AG04449 (cell line): ENCODE data around the gene GGTLC2.

Source experiments
- CTCF ChIA-PET: fragments of 350-600 bp; formaldehyde crosslinking; extraction: SDS; loops from one replicate; lab custom pipeline; 2021; ENCODE audit warnings: antibody characterized with exemption; lab: Yijun Ruan, JAX
- POLR2A ChIA-PET: fragments of 400-600, 350-600 bp; formaldehyde crosslinking; extraction: SDS; loops from one replicate; lab custom pipeline; 2020; ENCODE audit warnings: antibody characterized with exemption, inconsistent platforms; lab: Yijun Ruan, JAX
- DNase-seq: peaks from one replicate; pipeline ENCODE4 v3.0.0-alpha.2; 2010; ENCODE audit warnings: low read depth, low spot score
- H3K4me3 ChIP-seq: 2 replicates; pipeline ENCODE4 v1.5.1; 2011; ENCODE audit warnings: low read depth, mild to moderate bottlenecking, control low read depth, low read length
- CTCF ChIP-seq: IDR thresholded peaks from one replicate; pipeline ENCODE4 v1.5.1; 2011; ENCODE audit warnings: mild to moderate bottlenecking, moderate library complexity, low read length, control low read depth, inconsistent platforms; ENCODE audit not compliant: insufficient read depth; ENCODE audit errors: missing control alignments

Gene GGTLC2

DNA sequence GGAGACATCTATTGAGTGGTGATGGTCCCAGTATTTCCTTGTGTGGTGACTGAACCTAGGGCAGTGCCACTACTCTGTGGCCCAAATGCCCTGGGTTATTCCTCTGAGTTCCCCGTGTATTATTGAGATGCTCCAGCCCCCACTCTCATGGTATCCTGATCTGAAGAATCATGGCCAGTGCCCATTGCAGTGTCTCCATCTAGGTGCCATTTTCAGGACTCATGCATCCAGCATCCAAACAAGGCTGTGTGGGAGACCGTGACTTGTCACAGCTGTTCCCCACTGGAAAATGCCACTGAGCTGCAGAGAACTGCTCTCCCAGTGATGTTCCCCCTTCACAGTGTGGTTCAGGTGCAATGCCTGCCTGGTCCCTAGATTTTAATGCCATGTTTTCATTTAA lies 24.7 kb downstream of the GGTLC2 start:
- no peak for TF ChIP-seq CTCF
- H3K4me3 ChIP-seq = no peak overlapping the region
- CTCF ChIA-PET = no interaction called here
- POLR2A ChIA-PET = no interaction called here
- DNase-seq = no peak

DNA sequence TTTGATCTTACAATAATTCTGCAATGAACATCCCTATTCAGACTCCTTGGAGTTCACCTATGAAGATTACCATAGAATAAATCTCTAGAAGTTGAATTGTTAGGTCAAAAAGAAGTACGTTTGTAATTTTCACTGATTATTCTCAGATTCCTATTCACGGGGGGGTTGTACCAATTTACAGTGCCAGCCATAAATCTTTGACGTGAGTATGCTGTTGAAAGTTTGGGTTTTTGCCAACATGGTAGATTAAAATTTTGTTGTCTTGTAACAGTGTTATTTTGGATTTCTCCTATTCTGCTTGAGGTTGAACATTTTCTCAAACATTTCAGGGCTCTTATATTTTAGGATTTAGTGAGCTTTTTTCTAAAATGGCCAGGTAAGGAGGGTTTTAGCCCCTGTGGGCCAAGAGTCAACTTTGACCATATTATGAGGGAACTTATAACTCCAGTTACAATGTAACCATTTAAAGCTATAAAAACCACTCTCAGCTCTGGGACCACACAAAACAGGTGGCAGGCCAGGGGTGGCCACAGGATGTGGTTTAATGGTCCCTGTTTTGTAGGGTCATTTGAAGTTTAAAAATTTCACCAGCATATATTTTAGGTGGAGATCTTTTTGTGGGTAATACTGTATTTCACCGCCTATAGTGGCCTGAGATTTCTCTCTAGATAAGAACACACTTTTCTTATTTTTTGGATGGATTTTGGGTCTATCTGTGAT lies 25.8 kb downstream of the GGTLC2 start:
- no peak for DNase-seq
- H3K4me3 ChIP-seq = no peak overlapping the region
- POLR2A ChIA-PET = no interaction called here
- TF ChIP-seq CTCF = no peak
- CTCF ChIA-PET = interaction anchor here (1.4 kb wide), 1 partner anchor 16 kb away, joined by 3 read pairs; no protein-coding TSS in a partner anchor

DNA sequence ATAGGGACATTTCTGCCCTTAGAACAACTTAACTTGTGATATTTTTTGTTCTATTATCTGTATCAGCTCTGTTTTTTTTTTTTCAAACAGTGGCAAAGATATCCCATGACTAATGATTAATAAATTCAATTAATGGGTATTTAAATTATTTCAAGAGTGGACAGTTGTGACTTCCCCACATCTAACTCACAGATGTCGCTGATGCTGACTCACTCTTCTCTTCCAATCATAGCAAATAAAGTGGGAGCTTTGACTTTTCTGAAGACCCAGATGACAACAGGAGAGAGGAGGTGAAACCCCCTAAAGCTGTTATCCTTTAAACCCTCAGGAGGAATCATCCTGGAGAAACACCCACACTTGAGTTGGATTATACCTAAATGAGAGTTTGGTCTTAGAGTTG lies 27.1 kb downstream of the GGTLC2 start:
- no peak for DNase-seq
- TF ChIP-seq CTCF = no peak
- POLR2A ChIA-PET = no interaction called here
- no peak overlapping the region for H3K4me3 ChIP-seq
- CTCF ChIA-PET = interaction anchor here (1.0 to 1.3 kb wide), 2 partner anchors 13 to 84 kb away, joined by 3 read pairs; no protein-coding TSS in a partner anchor

- no peak for DNase-seq
- H3K4me3 ChIP-seq = no peak overlapping the region
- CTCF ChIA-PET = no interaction called here
- TF ChIP-seq CTCF = no peak
- POLR2A ChIA-PET = no interaction called here
Measured at GRCh38 chr22:22673099-22673498, 28.7 kb downstream of the GGTLC2 start.

- H3K4me3 ChIP-seq = no peak overlapping the region
- no peak for TF ChIP-seq CTCF
- DNase-seq = no peak
- POLR2A ChIA-PET = no interaction called here
- CTCF ChIA-PET = interaction anchor here (0.9 kb wide), 1 partner anchor 16 kb away, joined by 4 read pairs; no protein-coding TSS in a partner anchor
Measured at GRCh38 chr22:22673628-22674027, 29.2 kb downstream of the GGTLC2 start.

GRCh38 chr22:22674467-22674866 lies 30.1 kb downstream of the GGTLC2 start:
- no peak overlapping the region for H3K4me3 ChIP-seq
- TF ChIP-seq CTCF = no peak
- ChIA-PET POLR2A (no interaction called here), CTCF (interaction anchor here (0.9 to 1.5 kb wide), 2 partner anchors 15 to 69 kb away, joined by 3 to 4 read pairs; no protein-coding TSS in a partner anchor)
- DNase-seq = no peak
